GM21576 (cell line): ENCODE measurements around the gene MAPK8IP2.

Experiments used
- ATAC-seq: cut with Tn5 transposase; IDR thresholded peaks from one replicate; pipeline ENCODE4 v1.9.1; 2021; ENCODE audit warnings: mild to moderate bottlenecking, moderate library complexity; ENCODE audit not compliant: unreplicated experiment

The MAPK8IP2 gene

DNA sequence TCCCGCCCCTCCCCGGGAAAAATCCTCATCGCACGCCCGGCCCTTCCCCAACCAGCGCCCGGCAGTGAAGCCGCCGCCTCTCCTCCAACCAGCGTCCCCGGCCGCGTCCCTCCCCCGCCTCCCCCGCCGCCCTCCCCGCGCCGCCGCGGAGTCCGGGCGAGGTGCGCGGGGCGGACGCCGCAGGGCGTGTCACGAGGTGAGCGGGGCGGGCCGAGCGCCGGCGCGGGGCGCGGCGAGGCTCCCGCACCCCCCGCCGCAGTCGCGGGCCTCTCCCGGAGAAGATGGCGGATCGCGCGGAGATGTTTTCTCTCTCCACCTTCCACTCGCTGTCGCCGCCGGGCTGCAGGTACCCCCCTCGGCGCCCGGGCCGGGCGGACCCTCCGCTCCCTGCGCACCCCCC is at the start of gene MAPK8IP2:
Gene MAPK8IP2 (plus strand): TSS at position 256 of the 400 bp plus-strand sequence. CDS start 26 bp downstream, at position 282.
- no peak for ATAC-seq

DNA sequence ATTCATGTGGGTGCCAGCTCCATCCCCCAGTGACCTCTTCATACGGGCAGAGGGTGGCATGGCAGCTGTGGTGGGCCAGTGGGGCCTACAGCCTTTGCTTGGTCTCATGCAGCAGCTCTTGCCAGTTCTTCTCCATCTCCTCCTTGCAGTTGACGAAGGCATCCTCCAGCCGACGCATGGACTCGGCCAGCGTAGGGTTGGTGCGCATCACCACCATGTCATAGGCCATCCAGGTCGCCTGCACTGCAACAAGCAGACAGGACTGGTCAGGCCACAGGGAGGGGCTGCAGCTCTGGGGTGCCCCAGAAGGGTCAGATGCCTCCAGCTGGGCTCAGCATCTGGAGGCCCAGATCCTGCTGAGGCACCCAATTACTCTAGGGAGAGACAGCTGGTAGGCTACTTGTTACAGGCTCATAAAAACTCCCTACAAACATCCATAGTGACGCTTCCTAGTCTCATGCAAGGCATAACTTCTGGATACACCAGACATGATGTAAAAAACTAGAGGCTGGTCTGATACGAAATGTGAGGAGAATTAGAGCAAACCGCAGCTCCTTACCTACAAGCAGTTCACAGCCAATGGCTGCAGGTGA is 49.3 kb upstream of the MAPK8IP2 start:
- ATAC-seq: no peak

DNA sequence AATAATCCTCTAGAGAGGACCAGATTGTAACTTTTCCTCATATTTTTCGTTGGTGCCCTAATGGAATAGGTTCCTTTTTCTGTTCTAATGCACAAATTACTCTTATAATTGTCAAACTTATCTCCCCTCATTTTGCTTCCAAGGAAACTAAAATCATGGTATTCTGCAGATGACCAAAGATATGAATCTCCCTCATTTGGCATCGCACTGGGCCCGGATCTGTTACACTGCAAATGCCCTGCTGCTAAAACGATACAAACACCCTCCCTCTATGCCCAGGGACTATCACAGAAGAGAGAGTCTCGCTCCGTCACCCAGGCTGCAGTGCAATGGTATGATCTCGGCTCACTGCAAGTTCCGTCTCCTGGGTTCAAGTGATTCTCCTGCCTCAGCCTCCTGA is 47.3 kb upstream of the MAPK8IP2 start:
- no peak for ATAC-seq

DNA sequence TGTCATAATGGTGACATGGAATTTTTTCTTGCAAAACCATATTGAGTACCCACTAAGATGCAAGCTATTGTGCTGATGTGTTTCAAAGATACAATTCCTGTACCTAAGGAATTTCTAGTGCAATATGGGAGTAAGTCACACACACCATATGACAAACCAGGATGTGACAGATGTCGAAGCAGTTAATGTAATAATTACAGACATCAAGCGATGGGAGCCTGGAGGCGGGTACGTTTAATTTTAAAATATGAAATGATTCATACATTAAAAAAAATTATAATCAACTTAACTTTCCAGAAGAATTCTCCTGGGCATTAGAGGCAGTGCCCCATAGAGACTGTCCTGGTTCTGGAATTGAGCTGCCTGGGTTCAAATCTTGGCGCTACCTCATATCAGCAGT is 43.9 kb upstream of the MAPK8IP2 start:
- ATAC-seq: no peak

DNA sequence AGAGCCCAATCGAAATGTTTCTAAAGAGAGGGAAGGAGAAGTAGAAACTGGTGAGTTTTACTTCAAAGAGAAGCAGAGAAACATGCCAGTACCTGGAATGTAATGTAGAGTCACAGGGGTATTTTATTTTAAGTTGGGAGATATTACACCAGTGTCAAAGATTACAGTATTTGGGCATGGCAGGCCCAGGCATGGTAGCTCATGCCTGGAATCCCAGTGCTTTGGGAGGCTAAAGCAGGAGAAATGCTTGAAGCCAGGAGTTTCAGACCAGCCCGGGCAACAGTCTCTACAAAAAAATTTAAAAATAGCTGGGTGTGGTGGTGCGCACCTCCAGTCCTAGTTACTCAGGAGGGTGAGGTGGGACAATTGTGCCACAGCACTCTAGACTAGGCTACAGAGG is 40.6 kb upstream of the MAPK8IP2 start:
- no peak for ATAC-seq

DNA sequence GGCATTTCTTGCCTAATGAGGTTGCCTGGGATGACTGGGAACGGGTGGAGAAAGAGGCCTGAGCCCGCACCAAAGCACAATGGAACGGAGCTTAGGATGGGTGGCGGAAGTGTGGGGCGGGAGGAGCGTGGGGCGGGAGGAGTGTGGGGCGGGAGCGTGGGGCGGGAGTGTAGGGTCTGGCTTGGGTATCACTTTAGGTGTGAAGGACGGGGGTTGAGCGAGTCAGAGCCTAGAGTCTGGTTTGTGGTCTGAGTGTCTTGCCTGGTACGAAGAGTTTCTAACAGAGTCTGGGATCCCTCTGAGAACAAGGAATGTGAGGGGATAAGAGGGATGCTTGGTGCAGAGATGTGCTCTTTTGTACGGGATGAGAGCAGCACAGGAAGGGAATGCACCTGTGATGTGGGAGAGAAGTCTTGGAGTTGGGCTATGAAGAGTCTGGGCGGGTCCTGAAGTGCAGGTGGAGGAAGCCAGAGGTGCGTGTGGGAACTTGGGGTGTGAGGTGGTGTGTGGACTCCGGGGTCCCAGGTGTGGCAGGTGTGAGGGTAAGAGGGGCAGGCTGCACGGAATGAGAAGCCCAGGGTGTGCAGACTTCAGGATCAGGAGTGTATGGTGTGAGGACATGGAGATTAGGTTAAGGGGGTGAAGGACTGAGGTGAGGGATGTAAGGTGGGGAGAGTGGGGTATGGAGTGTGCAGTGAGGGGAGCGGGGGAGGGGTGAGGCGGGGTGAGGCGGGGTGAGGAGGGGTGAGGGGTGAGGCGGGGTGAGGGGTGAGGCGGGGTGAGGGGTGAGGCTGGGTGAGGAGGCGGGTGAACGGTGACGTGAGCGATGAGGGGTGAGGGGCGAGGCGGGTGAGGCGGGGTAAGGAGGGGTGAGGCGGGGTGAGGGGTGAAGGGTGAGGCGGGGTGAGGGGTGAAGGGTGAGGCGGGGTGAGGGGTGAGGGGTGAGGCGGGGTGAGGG is 38.9 kb upstream of the MAPK8IP2 start:
- no peak for ATAC-seq

DNA sequence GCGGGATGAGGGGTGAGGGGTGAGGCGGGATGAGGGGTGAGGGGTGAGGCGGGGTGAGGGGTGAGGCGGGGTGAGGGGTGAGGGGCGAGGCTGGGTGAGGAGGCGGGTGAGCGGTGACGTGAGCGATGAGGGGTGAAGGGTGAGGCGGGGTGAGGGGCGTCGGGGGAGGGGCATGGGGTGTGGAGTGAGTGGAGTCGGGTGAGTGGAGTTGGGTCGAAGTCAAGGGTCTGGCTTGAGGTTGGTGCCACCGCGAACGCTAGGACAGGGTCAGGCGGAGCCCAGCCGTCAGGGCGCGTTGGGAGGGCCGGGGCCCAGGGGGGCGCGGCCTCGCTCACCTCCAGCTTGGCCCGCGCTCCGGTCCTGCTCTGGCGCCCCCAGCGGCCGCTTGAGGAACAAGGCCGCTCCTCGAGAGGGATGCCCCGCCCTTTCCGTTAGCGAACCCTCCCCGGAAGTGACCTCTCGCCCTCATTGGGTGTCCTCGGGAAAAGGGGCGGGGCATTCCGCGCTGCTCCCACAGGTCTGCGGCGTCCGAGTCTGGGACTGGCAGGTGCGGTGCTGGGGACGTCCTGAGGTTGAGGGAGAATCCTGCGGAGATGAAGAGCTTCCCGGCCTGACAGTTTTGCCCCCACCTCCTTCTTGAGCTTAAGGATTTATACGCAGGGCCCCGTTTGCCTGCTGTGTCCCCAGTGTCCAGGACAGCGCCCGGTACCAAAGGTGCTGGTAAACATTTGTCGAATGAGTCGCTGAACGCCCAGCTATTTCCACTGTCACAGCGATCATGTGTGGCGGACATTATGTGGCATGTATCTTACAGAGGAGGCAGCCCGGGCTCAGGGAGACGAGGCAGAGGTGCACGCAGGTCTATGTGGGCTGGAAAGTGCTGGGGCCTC is 37.8 kb upstream of the MAPK8IP2 start, which contains the start of gene SYCE3:
Gene SYCE3 (minus strand): TSS at position 397 of the 890 bp plus-strand sequence. CDS start 6,514 bp downstream, outside the sequence.
- peak; percentile 87 for ATAC-seq

DNA sequence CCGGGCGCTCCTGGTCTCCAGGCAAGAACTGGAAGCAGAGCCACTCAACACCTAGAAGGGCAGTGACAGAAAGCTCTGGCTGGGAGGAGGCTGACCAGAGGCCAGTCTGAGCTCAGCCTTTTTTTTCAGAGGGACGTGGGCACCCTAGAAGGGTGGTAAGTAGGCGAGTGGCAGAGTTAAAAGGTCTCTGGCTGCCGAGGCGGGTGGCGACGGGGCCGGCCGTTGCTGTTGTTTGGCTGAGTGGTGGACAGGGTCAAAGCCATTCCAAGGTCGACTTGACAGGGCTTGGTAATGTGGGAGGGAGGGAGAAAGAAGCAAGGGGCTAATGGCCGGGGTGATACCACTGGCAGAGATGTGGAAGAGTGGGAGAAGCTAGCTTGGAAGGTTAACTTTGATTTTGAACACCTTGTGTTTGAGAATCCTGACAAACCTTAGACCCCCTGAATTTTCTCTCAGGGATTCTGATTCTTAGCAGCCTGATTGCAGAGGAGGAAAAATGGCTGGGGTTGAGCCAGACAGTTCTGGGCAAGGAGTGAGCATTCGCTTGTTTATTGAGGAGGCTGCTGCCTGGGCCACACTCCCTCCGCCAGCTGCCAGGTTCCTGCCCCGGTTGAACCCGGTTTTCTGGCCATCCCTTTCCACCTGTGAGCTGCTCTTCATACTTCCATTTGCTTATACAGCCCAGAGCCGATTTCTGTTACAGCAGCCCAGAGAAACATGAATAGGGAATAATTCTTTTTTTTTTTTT is 37.0 kb upstream of the MAPK8IP2 start:
- peak; percentile 8 for ATAC-seq

DNA sequence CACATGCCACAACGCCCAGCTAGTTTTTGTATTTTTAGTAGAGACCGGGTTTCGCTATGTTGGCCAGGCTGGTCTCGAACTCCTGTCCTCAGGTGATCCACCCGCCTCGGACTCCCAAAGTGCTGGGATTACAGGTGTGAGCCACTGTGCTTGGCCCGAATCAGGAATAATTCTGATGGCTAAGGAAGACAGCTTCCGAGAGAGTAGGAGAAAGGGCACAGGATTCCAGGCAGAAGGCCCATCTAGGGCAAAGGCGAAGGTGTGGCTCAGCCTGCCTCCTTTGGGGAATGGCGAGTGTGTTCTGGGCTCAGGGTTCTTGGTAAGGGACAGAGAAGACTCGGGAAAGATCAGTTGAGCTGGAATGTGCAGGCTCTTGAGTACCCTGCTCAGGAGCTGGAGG is 36.3 kb upstream of the MAPK8IP2 start:
- ATAC-seq: no peak

DNA sequence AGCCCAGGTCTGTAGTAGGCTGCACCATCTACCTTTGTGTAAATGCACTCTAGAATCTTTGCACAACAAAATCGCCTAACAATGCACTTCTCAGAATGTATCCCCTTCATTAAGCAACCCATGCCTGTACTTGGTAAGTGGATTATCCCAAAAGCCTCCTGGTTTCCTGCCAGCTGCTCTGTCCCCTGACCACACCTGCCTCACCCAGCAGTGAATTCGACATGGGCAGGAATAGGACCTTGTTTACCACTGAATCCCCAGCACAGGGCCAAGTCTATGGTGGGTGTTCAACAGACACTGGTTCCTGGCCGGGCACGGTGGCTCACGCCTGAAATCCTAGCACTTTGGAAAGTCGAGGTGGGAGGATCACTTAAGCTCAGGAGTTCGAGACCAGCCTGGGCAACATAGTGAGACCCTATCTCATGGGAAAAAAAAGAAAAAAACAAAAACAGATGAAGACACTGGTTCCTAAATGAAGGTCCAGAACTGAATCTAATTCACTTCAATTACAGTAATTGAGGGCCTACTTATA is 32.8 kb upstream of the MAPK8IP2 start:
- no peak for ATAC-seq

DNA sequence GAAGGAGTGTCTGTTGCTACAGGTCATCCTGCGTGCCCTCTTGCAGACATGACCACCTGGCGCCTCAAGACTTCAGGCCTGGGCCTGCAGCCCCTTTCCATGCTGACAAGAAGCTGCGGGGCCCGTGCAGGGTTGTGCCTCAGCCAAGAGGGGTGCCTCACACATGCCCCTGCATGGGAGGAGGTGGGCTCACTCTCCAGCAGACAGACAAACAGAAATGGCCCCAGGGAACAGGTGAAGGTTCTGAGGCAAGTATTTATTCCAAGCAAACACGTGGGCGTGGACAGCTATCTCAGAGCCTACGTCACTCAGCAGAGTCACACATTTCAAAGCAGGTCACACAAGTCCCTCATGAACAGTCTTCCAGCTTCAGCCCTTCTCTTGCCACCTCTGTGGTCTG is 32.0 kb upstream of the MAPK8IP2 start:
- no peak for ATAC-seq

DNA sequence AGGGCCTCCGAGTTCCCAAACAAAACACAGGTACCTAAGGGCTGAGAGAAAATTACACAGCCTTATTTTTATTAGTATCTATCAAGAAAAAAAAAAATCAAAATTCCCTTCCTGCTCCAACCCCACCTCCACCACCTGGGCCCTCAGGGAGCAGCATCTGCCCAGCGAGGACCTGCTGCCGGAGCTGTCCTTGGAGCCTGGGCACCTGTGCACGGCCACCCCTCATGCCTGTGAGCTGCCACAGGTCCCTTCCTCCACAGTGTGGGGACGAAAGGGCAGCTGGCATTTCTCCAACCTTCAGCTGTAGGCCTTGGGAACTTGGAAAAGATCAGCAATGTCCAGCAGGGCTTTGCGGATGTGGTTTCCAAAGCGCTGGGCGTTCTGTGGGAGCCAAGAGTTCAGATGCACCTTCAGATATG is 31.5 kb upstream of the MAPK8IP2 start:
- ATAC-seq: no peak

DNA sequence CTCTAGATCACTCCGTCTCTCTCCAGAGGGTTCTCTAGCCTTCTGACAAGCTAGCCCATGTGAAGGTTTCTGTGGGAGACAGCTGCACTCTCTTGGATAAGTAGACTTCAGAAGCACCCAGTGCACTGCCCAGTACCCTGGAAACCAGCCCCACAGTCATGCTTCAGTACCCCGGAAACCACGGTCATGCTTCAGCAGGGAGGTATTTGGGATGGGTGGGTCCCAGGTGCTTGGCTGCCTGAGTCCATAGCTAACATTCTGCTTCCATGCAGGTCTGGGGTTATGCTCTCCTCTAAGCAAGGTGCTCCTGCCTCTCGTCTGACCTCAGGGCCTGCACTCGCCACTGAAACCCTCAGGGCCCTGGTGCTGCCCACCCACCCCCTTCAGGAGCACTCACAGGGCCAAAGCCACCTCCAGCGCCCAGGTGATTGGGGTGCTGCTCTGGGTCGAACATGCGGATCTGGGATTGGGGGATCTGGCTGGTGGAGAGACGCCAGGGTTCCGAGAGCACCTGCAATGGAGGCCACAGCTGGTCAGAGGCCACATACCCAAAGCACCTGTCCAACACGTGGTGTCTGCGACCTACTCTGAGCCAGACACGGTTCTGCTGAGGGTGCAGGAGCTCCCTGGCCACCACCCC is 30.6 kb upstream of the MAPK8IP2 start:
- ATAC-seq: no peak

DNA sequence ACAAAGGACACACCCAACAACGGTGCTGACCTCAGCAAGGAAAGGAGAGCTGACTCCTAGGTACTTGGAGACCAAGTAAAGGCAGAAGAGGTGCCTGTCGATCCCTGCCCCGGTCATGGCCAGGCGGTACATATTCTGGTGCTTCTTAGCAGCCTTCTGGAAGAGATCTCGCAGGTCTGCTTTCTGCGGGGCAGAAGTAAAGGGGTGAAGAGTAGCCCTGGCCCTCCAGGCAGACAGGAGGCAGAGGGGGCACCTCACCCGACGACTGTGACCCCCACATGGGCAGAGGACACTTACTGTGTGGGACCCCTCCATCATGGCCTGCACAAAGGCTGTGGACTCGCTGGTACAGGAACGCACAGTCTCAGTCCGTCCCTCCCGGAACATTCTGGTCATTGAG is 29.7 kb upstream of the MAPK8IP2 start:
- no peak for ATAC-seq

DNA sequence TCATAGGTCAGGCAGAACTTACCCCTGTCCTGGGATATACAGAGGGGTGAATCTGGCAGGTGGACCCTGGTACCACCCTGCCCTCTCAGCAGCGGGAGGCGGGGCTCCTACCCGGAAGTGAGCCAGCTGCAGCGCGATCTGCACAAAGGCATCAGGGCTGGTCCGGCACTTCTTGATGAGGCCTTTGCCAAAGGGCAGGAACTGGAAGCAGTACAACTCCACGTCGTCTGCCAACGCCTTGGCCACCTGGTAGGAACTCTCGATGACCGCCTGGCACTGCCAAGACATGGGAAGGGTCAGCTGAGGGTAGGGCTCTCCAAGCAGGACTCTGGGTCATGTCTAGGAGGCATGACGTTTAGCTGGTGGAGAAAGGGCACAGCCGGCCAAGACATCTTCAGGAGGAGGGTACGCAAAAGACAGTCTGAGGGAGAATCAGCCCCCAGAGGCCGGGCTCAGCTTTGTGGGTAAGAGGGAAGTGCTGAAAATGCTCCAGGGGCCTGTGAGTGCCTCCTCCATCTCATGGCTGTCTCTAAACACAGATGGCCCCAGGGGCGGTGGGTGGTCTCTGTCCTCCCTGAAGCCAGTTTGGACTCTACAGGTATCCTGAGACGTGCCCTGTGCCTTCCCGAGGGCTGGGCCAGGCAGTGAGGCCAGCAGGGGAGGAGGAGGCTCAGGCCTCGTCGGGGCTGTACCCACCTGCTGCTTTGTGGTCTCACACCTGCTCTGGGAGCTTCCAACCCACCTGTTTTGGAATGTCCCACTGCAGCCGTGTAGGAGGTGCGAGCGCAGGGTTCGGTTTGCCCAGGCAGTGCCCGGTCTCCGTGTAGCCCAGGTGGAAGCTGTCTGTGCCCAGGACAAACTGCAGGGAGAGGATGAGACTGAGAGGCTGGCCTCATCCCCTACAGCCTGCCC is 29.1 kb upstream of the MAPK8IP2 start:
- no peak for ATAC-seq

DNA sequence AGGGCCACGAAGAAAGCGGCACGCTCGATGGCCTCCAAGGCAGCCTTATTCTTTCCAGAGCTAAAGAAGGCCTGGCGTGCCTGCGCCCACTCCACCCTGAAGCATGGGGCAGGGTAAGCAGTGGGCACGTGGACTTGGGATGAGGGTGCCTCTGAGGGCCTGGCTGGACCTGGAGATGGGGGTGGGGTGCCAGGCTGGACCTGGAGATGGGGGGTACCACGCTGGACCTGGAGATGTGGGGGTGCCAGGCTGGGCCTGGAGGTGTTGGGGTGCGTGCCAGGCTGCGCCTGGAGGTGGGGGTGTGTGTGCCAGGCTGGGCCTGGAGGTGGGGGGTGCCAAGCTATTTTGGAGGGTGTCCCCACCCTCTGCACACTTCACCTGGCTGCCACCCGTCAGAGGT is 27.6 kb upstream of the MAPK8IP2 start:
- no peak for ATAC-seq

DNA sequence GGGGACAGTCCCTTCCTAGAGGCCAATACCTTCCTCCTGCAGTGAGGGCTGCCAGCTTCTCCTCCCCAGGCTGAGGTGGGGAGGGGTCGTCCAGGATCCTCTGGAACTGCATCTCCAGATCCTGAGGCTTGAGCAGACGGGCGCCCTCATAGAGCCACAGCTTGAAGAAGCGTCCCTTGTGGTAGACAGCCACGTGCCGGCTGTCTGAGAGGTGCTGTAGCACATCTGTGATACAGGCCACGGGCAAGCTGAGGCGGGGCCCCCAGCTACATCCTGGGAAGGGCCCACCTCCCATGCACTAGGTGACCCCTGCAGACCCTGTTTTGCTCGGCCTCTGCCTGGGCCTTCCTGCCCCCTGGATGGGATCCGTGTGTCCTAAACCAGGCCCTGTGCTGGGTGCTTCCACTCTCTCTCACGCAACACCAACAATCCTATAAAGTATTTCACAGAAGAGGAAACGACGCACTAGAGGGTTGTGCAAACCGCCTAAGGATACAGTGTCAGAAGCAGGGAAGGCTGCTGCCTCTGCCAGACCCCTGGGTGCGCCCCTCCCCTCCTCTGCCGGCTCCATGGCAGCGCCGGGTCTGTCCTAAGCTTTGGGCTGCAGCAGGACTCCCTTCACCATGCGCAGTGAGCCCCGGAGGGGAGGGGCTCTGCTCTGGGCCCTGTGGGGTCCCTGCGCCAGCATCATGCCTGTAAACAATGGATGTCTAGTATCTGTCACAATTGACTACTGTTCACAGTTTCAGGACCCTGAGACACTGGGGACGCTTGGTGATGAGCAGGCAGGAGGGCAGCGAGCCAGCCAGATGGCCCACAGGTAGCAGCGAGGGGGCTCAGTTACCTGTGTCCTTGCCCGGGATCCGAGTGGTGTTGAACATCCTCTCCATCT is 26.9 kb upstream of the MAPK8IP2 start:
- ATAC-seq: no peak

DNA sequence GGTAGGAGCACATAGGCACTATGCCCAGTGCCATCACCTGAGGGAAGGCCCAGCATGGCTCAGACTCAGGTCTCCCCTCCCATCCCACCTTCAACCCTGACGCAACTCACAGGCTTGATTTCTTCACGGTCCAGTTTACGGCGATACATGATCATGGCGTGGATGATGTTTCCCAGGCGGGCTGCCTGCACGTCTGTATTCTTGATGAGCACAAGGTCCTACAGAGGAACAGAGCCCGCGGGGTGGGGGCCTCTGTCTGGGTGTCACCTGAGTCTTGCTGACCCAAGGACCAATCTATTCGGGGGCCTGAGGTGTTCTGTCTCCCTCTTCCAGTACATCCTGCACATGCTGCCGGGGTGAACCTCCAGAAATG is 26.2 kb upstream of the MAPK8IP2 start:
- no peak for ATAC-seq
